Stimulated activated memory B cell treated with anti-CD40 and anti-IgM and Interleukin-4, amounts not matched to agents 10 μg/mL and 1 μg/mL and 100 μg/mL, for 72 hours (primary cell): ENCODE data around the gene NYAP1.
"Not testable (repeated sequence)": the region's sequence is repeated elsewhere in the genome, so short reads cannot be mapped to it uniquely, and the experiment has no call there.

Experiments used
- ATAC-seq: fragments of 150-1000 bp; cut with Tn5 transposase; 2 replicates; pipeline ENCODE4 v1.10.0; 2021
- H3K27ac Mint-ChIP-seq: one replicate; pipeline ENCODE4 v1.8.0; 2022; ENCODE audit warnings: mild to moderate bottlenecking, mixed read lengths
- H3K27me3 Mint-ChIP-seq: one replicate; pipeline ENCODE4 v1.8.0; 2022; ENCODE audit warnings: mixed read lengths
- H3K36me3 Mint-ChIP-seq: one replicate; pipeline ENCODE4 v1.8.0; 2022; ENCODE audit warnings: mixed read lengths
- H3K4me1 Mint-ChIP-seq: one replicate; pipeline ENCODE4 v1.8.0; 2022; ENCODE audit warnings: mixed read lengths
- H3K4me3 Mint-ChIP-seq: one replicate; pipeline ENCODE4 v1.8.0; 2022; ENCODE audit warnings: mild to moderate bottlenecking, moderate library complexity, mixed read lengths
- H3K9me3 Mint-ChIP-seq: one replicate; pipeline ENCODE4 v1.8.0; 2022; ENCODE audit warnings: mixed read lengths

Gene NYAP1

DNA sequence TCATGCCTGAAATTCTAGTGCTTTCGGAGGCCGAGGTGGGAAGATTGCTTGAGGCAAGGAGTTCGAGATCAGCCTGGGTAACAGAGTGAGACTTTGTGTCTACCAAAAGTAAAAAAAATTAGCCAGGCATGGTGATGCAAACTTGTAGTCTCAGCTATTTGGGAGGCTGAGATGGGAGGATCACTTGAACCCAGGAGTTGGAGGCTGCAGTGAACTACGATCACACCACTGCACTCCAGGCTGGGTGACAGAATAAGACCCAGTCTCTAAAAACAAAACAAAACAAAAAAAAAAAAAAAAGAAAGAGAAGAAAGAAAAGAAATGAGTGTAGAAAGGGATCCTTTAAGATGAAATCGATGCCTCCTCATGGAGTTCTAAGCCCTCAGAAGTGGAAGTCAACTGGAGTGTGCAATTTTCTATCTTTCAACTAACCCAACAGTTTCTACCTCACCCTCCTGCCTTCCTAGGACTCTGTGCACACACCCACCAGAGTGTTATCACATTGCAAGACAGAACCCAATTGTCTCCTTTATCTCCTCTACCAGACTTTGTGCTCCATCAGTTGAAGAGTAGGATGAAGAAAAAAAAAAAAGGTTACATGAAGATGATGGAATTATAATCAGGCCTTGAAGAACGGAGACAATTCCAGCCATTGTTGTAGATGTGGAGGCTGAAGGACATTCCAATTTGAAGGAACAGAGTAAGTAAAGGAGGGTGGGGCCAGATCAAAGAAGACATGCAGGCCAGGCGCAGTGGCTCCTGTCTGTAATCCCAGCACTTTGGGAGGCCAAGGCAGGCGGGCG lies 26.9 kb downstream of the NYAP1 start:
- Mint-ChIP-seq H3K27ac (no peak overlapping the region), H3K9me3 (no peaks in the 10 kb centered on the region), H3K4me3 (no peak overlapping the region), H3K36me3 (no peaks in the 10 kb centered on the region), H3K27me3 (peaks cover 41% of the 10 kb centered on the region), H3K4me1 (no peaks in the 10 kb centered on the region)
- no peak for ATAC-seq

DNA sequence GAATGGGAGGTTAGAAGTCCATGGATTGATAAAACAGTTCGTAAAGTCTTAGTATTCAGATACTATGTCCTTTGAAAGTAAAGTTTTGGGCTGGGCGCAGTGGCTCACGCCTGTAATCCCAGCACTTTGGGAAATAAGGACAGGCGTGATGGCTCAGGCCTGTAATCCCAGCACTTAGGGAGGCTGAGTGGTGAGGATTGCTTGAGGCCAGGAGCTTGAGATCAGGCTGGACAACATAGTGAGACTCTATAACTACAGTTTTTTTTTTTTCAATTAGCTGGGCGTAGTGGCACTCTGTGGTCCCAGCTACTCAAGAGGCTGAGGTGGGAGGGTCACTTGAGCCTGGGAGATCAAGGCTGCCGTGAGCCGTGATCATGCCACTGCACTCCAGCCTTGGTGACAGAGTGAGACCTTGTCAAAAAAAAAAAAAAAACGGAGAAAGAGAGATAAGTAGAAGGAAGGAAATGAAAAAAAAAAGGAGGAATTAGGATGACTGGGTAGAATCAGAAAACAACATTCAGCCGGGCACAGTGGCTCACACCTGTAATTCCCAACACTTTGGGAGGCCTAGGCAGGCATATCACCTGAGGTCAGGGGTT lies 29.6 kb downstream of the NYAP1 start:
- ATAC-seq = no peak
- Mint-ChIP-seq H3K9me3 (no peaks in the 10 kb centered on the region), H3K27me3 (peaks cover 25% of the 10 kb centered on the region), H3K4me3 (no peak overlapping the region), H3K4me1 (no peaks in the 10 kb centered on the region), H3K27ac (no peak overlapping the region), H3K36me3 (no peaks in the 10 kb centered on the region)

DNA sequence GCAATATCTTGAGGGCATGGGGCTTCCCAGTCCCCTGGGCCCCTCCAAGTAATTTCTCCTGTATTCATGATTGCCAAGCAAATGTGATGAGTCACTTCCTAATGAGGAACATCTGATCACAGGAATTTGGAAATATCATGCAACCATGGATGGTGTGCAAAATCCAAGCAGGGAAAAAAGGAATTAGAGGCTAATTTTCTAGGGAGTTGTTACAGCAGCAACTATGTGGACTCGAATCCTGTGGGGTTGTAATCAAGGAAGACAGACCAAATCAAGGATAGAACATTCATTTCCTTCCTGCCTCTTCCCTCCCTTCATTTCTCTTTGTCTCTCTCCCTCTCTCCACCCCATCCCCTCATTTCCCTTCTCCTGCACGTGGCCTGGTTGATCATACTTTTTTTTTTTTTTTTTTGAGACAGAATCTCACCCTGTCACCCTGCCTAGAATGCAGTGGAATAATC lies 31.4 kb downstream of the NYAP1 start:
- H3K27ac Mint-ChIP-seq = no peak overlapping the region

DNA sequence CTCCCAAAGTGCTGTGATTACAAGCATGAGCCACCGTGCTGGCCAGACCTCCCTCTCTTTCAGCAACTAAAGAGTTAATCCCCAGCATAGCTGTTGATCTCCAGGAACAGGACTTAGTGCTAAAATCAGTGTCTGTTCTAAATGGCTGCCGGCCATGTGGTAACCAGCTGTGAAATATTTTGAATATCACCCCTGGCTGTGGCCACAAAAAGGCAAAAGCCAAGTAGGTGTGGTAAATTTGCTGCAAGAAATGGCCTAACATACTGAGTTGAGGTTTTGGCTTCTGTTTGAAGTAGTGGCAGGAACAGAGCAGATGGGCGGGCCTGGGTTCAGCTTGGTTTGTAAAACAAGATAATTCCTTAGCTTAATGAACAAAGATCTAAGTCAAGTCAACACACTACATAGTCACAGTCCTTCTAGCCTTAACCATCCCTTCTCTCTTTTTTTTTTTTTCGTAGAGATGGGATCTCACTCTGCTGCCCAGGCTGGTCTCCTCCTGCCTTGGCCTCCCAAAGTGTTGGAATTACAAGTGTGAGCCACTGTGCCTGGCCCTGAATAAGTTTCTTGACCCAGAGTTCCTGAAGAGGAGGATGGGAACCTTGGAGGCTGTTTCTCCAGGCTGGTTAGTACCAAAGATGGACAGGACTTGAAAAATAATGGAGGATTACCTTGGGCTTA lies 32.5 kb downstream of the NYAP1 start:
- Mint-ChIP-seq H3K36me3 (no peaks in the 10 kb centered on the region), H3K4me3 (no peak overlapping the region), H3K27ac (no peak overlapping the region), H3K4me1 (peaks cover 1% of the 10 kb centered on the region), H3K27me3 (peaks cover 13% of the 10 kb centered on the region), H3K9me3 (no peaks in the 10 kb centered on the region)
- ATAC-seq = peak; percentile 60

More for the DNA sequence above, 31.4 kb downstream of the NYAP1 start:
- H3K27me3 Mint-ChIP-seq = peaks cover 13% of the 10 kb centered on the region
- H3K4me3 Mint-ChIP-seq = no peak overlapping the region
- no peaks in the 10 kb centered on the region for H3K9me3 Mint-ChIP-seq
- no peak for ATAC-seq
- no peaks in the 10 kb centered on the region for H3K4me1 Mint-ChIP-seq
- no peaks in the 10 kb centered on the region for H3K36me3 Mint-ChIP-seq

DNA sequence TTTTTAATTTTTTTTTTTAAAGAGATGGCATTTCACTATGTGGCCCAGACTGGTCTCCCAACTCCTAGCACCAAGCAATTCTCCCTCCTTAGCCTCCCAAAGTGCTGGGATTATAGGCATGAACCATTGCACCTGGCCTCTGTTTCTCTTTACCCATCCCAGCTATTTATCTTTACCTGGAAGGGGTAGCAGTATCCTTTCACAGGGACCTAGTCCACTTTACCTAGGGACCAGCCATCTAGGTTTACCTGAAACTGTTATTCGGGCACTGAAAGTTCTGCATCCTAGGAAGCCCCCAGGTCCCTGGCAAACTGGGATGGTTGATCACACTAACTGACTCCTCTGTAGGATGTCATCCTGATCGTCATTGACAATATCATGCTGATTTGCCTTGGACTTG lies 33.6 kb downstream of the NYAP1 start:
- H3K27ac Mint-ChIP-seq = no peak overlapping the region
- no peaks in the 10 kb centered on the region for H3K9me3 Mint-ChIP-seq
- H3K4me1 Mint-ChIP-seq = peaks cover 7% of the 10 kb centered on the region
- H3K4me3 Mint-ChIP-seq = no peak overlapping the region
- no peaks in the 10 kb centered on the region for H3K36me3 Mint-ChIP-seq
- no peak for ATAC-seq
- H3K27me3 Mint-ChIP-seq = peaks cover 13% of the 10 kb centered on the region

DNA sequence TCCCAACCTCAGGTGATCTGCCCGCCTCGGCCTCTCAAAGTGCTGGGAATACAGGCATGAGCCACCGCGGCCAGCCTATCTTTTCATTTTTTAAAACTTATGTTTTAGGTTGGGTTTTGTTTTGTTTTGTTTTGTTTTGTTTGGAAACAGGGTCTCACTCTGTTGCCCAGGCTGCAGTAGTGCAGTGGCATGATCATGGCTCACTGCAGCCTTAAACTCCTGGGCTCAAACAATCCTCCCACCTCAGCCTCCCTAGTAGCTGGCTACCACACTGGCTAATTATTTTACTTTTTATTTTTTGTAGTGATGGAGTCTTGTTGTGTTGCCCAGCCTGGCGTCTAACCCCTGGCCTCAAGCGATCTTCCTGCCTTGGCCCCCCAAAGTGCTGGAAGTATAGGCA lies 35.9 kb downstream of the NYAP1 start:
- H3K4me3 Mint-ChIP-seq = no peak overlapping the region
- no peaks in the 10 kb centered on the region for H3K9me3 Mint-ChIP-seq
- H3K27me3 Mint-ChIP-seq = no peaks in the 10 kb centered on the region
- peaks cover 7% of the 10 kb centered on the region for H3K4me1 Mint-ChIP-seq
- ATAC-seq = no peak
- no peak overlapping the region for H3K27ac Mint-ChIP-seq
- no peaks in the 10 kb centered on the region for H3K36me3 Mint-ChIP-seq

DNA sequence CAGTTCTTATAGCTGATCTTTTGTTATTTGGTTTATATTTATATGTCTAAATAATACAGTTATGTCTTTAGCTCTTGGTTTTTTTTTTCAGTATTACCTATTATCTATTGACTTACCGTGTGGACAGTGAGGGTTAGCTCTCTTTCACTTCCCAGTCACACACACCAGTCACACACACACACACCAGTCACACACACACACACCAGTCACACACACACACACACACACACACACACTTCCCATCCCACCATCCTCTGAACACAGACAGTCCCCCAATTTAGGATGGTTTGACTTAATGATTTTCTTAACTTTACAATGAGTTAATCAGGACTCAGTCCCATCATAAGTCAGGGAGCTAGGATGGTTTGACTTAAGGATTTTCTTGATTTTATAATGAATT lies 36.4 kb downstream of the NYAP1 start:
- H3K4me3 Mint-ChIP-seq = no peak overlapping the region
- no peak for ATAC-seq
- H3K27me3 Mint-ChIP-seq = no peaks in the 10 kb centered on the region
- no peak overlapping the region for H3K27ac Mint-ChIP-seq
- H3K36me3 Mint-ChIP-seq = no peaks in the 10 kb centered on the region
- H3K4me1 Mint-ChIP-seq = peaks cover 7% of the 10 kb centered on the region
- no peaks in the 10 kb centered on the region for H3K9me3 Mint-ChIP-seq

DNA sequence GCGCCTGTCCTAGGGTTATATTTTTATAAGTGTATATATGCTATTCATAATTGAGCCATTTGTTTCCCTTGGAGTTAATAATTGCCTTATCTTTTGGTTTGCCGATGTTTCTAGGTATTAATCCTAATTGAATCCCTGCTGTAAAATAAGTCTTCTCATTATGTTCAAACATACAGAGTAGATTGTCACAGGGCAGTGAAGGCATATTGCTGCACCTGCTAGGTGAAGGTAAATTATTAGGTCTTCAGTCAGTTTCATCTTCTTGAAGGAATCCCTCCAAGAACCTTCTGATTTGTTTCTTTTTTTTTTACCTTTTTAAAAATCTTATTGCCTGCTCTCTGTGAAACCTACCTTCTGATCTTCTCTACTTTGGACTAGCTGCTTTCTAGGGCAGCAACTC lies 37.3 kb downstream of the NYAP1 start:
- no peaks in the 10 kb centered on the region for H3K36me3 Mint-ChIP-seq
- no peaks in the 10 kb centered on the region for H3K9me3 Mint-ChIP-seq
- ATAC-seq = no peak
- H3K4me1 Mint-ChIP-seq = peaks cover 7% of the 10 kb centered on the region
- H3K4me3 Mint-ChIP-seq = no peak overlapping the region
- no peak overlapping the region for H3K27ac Mint-ChIP-seq
- H3K27me3 Mint-ChIP-seq = no peaks in the 10 kb centered on the region

DNA sequence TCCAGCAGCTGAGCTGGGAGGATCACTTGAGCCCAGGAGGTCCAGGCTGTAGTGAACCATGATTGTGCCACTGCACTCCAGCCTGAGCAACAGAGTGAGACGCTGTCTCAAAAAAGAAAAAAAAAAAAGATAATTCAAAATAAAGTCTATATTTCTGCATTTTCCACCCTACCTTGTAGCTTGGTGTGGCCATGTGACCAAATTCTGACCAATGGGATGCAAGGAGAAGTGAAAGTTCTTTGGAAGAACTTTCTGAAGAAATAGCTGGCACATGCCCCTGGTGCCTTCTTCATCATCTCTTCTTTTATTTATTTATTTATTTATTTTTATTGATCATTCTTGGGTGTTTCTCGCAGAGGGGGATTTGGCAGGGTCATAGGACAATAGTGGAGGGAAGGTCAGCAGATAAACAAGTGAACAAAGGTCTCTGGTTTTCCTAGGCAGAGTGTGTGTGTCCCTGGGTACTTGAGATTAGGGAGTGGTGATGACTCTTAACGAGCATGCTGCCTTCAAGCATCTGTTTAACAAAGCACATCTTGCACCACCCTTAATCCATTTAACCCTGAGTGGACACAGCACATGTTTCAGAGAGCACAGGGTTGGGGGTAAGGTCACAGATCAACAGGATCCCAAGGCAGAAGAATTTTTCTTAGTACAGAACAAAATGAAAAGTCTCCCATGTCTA lies 38.3 kb downstream of the NYAP1 start:
- H3K27me3 Mint-ChIP-seq, H3K4me3 Mint-ChIP-seq, H3K4me1 Mint-ChIP-seq, H3K9me3 Mint-ChIP-seq, H3K27ac Mint-ChIP-seq, H3K36me3 Mint-ChIP-seq: not testable (repeated sequence)
- ATAC-seq = peak; percentile 73

DNA sequence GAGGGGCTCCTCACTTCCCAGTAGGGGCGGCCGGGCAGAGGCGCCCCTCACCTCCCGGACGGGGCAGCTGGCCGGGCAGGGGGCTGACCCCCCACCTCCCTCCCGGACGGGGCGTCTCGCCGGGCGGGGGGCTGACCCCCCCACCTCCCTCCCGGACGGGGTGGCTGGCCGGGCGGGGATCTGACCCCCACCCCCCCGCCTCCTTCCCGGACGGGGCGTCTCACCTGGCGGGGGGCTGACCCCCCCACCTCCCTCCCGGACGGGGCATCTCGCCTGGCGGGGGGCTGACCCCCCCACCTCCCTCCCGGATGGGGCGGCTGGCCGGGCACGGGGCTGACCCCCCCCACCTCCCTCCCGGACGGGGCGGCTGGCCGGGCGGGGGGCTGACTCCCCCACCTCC lies 39.5 kb downstream of the NYAP1 start:
- not testable (repeated sequence) for H3K27ac Mint-ChIP-seq, H3K27me3 Mint-ChIP-seq, H3K4me3 Mint-ChIP-seq, H3K9me3 Mint-ChIP-seq, H3K36me3 Mint-ChIP-seq
- peaks cover 16% of the 10 kb centered on the region for H3K4me1 Mint-ChIP-seq
- ATAC-seq = peak; percentile 61

DNA sequence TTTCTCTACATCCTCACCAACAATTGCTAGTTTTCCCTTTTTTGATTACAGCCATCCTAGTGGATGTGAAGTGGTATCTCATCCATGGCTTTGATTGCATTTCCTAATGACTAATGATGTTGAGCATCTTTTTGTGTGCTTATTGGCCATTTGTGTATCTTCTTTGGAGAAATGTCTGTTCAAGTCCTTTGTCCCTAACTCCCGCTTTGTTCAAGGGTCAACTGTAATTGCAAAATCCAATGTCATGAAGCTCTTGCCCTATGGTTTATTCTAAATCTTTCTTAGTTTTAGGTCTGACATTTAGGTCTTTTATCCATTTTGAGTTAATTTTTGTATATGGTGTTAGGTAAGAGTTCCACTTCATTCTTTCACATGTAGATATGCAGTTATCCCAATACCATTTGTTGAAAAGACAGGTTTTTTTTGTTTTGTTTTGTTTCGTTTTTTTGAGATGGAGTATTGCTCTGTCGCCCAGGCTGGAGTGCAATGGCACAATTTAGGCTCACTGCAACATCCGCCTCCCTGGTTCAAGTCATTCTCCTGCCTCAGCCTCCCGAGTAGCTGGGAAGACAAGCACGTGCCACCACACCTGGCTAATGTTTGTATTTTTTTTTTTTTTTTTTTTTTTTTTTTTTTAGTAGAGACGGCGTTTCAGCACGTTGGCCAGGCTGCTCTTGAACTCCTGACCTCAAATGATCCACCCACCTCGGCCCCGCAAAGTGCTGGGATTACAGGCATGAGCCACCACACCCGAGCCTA lies 44.6 kb downstream of the NYAP1 start:
- ATAC-seq, H3K27ac Mint-ChIP-seq, H3K4me3 Mint-ChIP-seq, H3K9me3 Mint-ChIP-seq, H3K36me3 Mint-ChIP-seq: not testable (repeated sequence)
- H3K4me1 Mint-ChIP-seq = peaks cover 12% of the 10 kb centered on the region
- H3K27me3 Mint-ChIP-seq = peaks cover 11% of the 10 kb centered on the region

DNA sequence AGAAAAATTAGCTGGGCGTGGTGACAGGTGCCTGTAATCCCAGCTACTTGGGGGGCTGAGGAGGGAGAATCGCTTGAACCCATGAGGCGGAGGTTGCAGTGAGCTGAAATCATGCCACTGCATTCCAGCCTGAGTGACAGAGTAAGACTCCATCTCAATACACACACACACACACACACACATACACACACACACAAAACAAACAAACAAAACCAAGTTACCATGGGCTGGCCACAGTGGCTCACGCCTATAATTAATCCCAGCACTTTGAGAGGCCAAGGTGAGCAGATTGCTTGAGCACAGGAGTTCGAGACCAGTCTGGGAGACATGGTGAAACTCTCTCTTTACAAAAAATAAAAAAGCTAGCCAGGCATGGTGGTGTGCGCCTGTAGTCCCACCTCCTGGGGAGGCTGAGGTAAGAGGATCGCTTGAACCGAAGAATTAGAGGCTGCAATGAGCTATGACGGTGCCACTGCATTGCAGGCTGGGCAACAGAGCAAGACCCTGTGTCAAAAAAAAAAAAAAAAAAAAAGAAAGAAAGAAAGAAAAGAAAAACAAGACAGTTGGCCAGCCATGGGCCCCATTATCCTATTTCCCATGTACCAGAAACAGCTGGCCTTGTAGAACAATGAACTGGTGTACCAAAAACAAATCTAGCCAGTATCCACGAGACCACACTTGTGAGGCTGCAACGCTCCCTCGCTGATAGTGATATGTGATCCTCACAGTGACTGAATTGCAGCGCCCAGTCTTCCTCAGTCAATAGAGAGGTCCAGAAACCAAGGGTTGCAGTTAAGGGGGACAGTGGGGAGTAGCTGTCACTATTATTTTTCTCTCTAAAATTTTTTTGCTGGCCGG lies 48.7 kb downstream of the NYAP1 start:
- no peak overlapping the region for H3K27ac Mint-ChIP-seq
- no peaks in the 10 kb centered on the region for H3K9me3 Mint-ChIP-seq
- H3K36me3 Mint-ChIP-seq = no peaks in the 10 kb centered on the region
- peaks cover 11% of the 10 kb centered on the region for H3K27me3 Mint-ChIP-seq
- H3K4me3 Mint-ChIP-seq = no peak overlapping the region
- no peak for ATAC-seq
- peaks cover 6% of the 10 kb centered on the region for H3K4me1 Mint-ChIP-seq

DNA sequence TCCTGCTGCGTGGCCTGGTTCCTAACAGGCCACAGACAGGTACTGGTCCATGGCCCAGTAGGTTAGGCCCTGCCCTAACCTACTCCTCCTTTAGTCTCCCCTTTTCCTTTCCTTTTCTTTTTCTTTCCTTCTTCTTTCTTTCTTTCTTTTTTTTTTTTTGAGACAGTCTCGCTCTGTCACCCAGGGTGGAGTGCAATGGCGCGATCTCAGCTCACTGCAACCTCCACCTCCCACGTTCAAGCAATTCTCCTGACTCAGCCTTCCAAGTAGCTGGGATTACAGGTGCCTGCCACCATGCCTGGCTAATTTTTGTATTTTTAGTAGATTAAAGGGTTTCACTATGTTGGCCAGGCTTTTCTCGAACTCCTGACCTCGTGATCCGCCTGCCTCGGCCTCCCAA lies 52.3 kb downstream of the NYAP1 start:
- not testable (repeated sequence) for H3K4me1 Mint-ChIP-seq, H3K4me3 Mint-ChIP-seq, H3K9me3 Mint-ChIP-seq, H3K36me3 Mint-ChIP-seq, H3K27ac Mint-ChIP-seq, ATAC-seq
- peaks cover 11% of the 10 kb centered on the region for H3K27me3 Mint-ChIP-seq

DNA sequence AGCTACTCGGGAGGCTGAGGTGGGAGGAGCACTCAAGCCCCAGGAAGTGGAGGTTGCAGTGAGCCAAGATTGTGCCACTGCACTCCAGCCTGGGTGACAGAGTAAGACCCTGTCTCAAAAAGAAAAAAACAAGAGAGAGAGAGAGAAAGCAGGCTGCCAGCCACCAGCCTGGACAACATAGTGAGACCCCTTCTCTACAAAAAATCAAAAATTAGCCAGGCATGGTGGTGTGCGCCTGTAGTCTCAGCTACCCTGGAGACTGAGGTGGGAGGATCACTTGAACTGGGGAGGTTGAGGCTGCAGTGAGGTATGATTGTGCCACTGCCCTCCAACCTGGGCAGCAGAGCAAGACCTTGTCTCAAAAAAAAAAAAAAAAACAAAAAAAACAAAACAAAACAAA lies 53.0 kb downstream of the NYAP1 start:
- not testable (repeated sequence) for H3K9me3 Mint-ChIP-seq, H3K27ac Mint-ChIP-seq, H3K4me3 Mint-ChIP-seq, ATAC-seq, H3K36me3 Mint-ChIP-seq
- H3K4me1 Mint-ChIP-seq = peaks cover 13% of the 10 kb centered on the region
- peaks cover 11% of the 10 kb centered on the region for H3K27me3 Mint-ChIP-seq
